H1 (cell line): Measurements from ENCODE around the gene SLC8A1. TPM values are rescaled to one million over a fixed set of nuclear protein-coding genes. Genes with fewer than 3 reads are reported as not detected.

Experiments
- FOSL1 ChIP-seq: IDR thresholded peaks from 2 replicates; pipeline ENCODE4 v1.6.1; 2011; ENCODE audit warnings: mild to moderate bottlenecking, low read depth, low read length, moderate library complexity; ENCODE audit not compliant: insufficient read depth
- GTF2F1 ChIP-seq: IDR thresholded peaks from 2 replicates; pipeline ENCODE4 v1.6.1; 2012; ENCODE audit warnings: low read depth, low read length, improper control_type of control experiment, borderline replicate concordance
- KDM1A ChIP-seq: fragments of 200-600, 300-600 bp; sonication (generic); IDR thresholded peaks from 2 replicates; pipeline ENCODE4 v1.7.1; 2016; ENCODE audit warnings: mild to moderate bottlenecking, low read length, borderline replicate concordance
- RAD21 ChIP-seq, 2 experiments: IDR thresholded peaks in 1 of 2; conservative IDR thresholded peaks in 1 of 2; 2 replicates each; pipeline ENCODE4 v1.6.1; 2011; ENCODE audit warnings: low read depth in 2 of 2, low read length in 2 of 2, improper control_type of control experiment in 1 of 2, inconsistent platforms in 1 of 2, mild to moderate bottlenecking in 1 of 2, moderate library complexity in 1 of 2
- RXRA ChIP-seq: IDR thresholded peaks from 2 replicates; pipeline ENCODE4 v1.6.1; 2011; ENCODE audit warnings: low read depth, mild to moderate bottlenecking, low read length, moderate library complexity; ENCODE audit not compliant: insufficient read depth
- SIRT6 ChIP-seq: IDR thresholded peaks from one replicate; pipeline ENCODE4 v1.7.1; 2012; ENCODE audit warnings: low read length, inconsistent platforms
- TBP ChIP-seq: IDR thresholded peaks from 2 replicates; pipeline ENCODE4 v1.6.1; 2011; ENCODE audit warnings: low read depth, low read length, improper control_type of control experiment
- polyA plus RNA-seq, 7 experiments: library from polyadenylated mRNA; depleted of rRNA in 3 of 7; stranded (reverse) in 5 of 7; unstranded in 2 of 7; fragments of >200 nt in 5 of 7; fragments of 200-250 nt in 2 of 7; gene quantifications; 1 replicate in 5 of 7; 2 replicates in 1 of 7; 4 replicates in 1 of 7; pipeline versions ENCODE4 v1.2.1 to v1.2.3, GENCODE V29; 2011 to 2013; ENCODE audit warnings: missing spikeins in 2 of 7, mixed read lengths in 2 of 7
- total RNA-seq: library from RNA; stranded (reverse); fragmentation: NEBNext Ultra II Directional; extraction: Animal tissue kit (Norgen Biotek cat#: 25700); gene quantifications from 2 replicates; pipeline ENCODE4 v1.2.1, GENCODE V29; 2021

Gene SLC8A1
- total and polyA plus RNA-seq, 2 of the 8 experiments (the other 6 are each of a cell fraction or from before 2014, with no cell fraction given) = 0.68 to 3.6 TPM

GRCh38 chr2:40455661-40456060 is 3.8 kb upstream of the SLC8A1 start (continued):
- TF ChIP-seq GTF2F1 (no peak), TBP (no peak), RAD21 (IDR thresholded peaks at IDR 0.05 in 1 of 2, conservative IDR thresholded peaks at IDR 0.05 in 1 of 2; ENCODE audit: low read depth in 2 of 2, low read length in 2 of 2) (no peak), RXRA (no peak), KDM1A (no peak), FOSL1 (no peak), SIRT6 (no peak)
